Stimulated activated naive CD8-positive, alpha-beta T cell treated with anti-CD3 and anti-CD28 coated beads, Interleukin-15, Interleukin-2, amounts not matched to agents 100 ng/mL and 50 ng/mL, for 24 hours (primary cell): ENCODE results near the gene SUGCT.

ENCODE experiments used
- H3K27ac Mint-ChIP-seq: one replicate; pipeline ENCODE4 v1.8.0; 2021; ENCODE audit warnings: mild to moderate bottlenecking, mixed read lengths
- H3K27me3 Mint-ChIP-seq: one replicate; pipeline ENCODE4 v1.8.0; 2021; ENCODE audit warnings: mixed read lengths
- H3K36me3 Mint-ChIP-seq: one replicate; pipeline ENCODE4 v1.8.0; 2021; ENCODE audit warnings: low read depth, mixed read lengths
- H3K4me1 Mint-ChIP-seq: one replicate; pipeline ENCODE4 v1.8.0; 2021; ENCODE audit warnings: low read depth, mixed read lengths
- H3K4me3 Mint-ChIP-seq: one replicate; pipeline ENCODE4 v1.8.0; 2021; ENCODE audit warnings: mild to moderate bottlenecking, mixed read lengths
- H3K9me3 Mint-ChIP-seq: one replicate; pipeline ENCODE4 v1.8.0; 2021; ENCODE audit warnings: mixed read lengths

SUGCT gene

GRCh38 chr7:40477094-40477493, 342.3 kb downstream of the SUGCT start:
- Mint-ChIP-seq H3K9me3 (no peaks in the 10 kb centered on the region), H3K27me3 (no peaks in the 10 kb centered on the region), H3K27ac (no peak overlapping the region), H3K36me3 (no peaks in the 10 kb centered on the region), H3K4me3 (no peak overlapping the region), H3K4me1 (peaks cover 4% of the 10 kb centered on the region)

DNA sequence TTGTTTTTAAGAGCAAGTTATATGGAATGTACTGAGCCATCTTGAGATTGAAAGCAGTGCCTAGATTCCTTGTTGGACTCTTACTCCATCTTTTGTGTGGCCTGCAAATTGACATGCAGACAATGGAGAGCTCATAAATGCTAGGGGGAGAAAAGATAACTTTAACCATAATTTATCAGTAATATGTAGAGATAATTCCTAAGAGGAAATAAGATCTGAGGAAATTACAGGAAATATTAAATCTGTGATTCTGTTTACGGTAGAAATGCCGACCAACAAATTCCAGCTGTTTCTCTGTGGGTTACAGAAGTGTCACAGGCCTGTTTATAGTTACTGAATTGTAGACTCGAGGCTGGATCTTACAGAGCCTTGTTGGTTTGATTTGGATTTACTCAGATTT, 348.0 kb downstream of the SUGCT start:
- Mint-ChIP-seq H3K27me3 (no peaks in the 10 kb centered on the region), H3K4me3 (no peak overlapping the region), H3K9me3 (no peaks in the 10 kb centered on the region), H3K36me3 (no peaks in the 10 kb centered on the region), H3K4me1 (no peaks in the 10 kb centered on the region), H3K27ac (no peak overlapping the region)

DNA sequence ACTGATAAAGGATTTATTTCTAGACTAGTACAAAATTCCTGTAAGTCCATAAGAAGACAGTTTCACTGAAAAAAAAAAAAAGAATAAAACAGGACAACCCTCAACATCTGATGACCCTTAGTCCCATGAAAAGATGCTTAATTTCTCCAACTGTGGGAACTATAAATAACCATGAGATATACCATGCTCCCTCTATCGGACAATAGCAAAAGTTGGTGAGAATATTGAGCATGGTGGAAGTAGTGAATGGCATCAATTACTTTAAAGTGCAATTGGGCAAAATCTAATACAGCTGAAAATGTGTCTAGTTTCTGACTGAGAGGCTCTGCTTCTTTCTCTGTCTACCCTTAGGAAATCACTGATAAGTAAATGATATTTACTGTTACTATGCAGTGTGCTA, 348.8 kb downstream of the SUGCT start:
- Mint-ChIP-seq H3K36me3 (no peaks in the 10 kb centered on the region), H3K4me3 (no peak overlapping the region), H3K27me3 (no peaks in the 10 kb centered on the region), H3K4me1 (no peaks in the 10 kb centered on the region), H3K9me3 (no peaks in the 10 kb centered on the region), H3K27ac (no peak overlapping the region)

DNA sequence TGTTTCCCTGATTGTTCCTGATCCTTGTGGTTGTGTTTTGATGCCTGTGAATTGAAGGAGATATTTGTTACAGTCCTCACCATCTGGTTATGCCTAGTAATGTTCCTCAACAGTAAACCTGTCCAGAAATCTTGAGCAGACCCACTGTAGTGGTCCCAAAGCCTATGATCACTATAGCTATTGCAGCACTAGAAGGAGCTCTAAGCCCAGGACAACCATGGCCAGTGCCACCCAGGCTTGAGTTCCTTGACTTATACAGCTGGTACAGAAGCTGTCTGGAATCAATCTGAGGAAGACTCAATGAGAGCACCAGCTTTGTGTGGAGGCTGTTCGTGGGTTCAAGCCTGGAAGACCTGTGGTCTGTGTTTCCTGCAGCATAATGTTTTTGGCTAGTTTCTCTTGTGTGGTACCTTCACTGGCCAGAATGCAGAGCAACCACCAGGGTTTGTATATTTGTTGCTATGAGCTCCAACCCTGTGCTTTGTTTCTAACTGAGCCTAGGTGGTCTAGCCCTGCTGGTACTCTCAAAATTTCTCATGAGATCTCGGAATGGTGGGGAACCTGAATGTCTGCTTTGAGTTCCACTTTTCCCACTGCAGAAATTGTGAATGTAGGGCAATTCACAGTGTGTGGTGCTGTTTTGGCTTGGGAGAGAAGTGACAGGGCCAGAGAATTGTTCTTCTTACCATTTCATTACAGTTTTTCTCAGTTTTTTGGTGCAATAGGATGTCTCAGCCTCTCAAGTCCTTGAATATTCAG, 355.2 kb downstream of the SUGCT start:
- no peak overlapping the region for H3K27ac Mint-ChIP-seq
- peaks cover 4% of the 10 kb centered on the region for H3K36me3 Mint-ChIP-seq
- H3K4me1 Mint-ChIP-seq, result no peaks in the 10 kb centered on the region
- peaks cover 3% of the 10 kb centered on the region for H3K9me3 Mint-ChIP-seq
- H3K4me3 Mint-ChIP-seq, result no peak overlapping the region
- no peaks in the 10 kb centered on the region for H3K27me3 Mint-ChIP-seq

GRCh38 chr7:40490603-40490924, 355.8 kb downstream of the SUGCT start:
- Mint-ChIP-seq H3K27me3 (no peaks in the 10 kb centered on the region), H3K27ac (no peak overlapping the region), H3K9me3 (peaks cover 3% of the 10 kb centered on the region), H3K4me1 (no peaks in the 10 kb centered on the region), H3K36me3 (peaks cover 4% of the 10 kb centered on the region), H3K4me3 (no peak overlapping the region)

DNA sequence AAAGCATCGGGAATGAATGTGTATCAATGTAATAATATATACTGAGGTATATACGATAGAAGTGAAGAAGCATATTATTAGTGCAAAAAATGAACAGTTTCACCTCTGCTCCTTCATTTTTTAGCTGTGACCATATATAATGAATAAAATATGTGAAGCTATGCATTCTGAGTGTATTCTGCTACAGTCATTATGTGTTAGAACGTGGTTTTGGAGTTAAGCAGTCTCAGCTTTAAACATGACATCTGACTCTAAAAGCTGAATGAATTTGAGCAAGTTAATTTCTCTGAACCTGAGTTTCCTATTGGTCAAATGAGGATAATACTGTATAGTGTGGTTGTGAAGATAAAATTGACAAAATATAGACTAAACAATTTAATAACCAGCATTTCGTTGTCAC, 358.1 kb downstream of the SUGCT start:
- Mint-ChIP-seq H3K36me3 (peaks cover 4% of the 10 kb centered on the region), H3K9me3 (peaks cover 3% of the 10 kb centered on the region), H3K27ac (no peak overlapping the region), H3K4me1 (no peaks in the 10 kb centered on the region), H3K27me3 (no peaks in the 10 kb centered on the region), H3K4me3 (no peak overlapping the region)

DNA sequence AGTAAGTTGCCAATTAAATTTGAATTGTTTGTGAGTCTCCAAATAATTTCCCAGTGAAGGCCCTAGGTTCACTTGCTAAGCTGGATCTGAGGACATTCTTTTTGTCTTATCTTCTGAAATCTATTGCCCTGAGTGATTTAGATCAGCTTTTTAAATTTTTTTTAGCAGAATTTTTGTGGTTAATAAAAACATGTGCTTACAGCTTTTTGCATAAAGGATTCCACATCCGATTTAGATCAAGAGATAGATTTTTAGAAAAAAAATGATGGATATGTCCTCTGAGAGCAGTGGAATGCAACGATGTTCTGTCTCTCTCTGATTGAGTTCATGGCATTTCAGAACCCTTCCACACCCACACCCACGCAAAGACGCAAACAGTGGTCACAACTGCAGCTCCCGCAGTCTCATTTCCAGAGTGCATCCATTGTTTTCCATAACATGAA, 358.8 kb downstream of the SUGCT start:
- Mint-ChIP-seq H3K36me3 (peaks cover 4% of the 10 kb centered on the region), H3K27me3 (no peaks in the 10 kb centered on the region), H3K4me1 (no peaks in the 10 kb centered on the region), H3K9me3 (peaks cover 3% of the 10 kb centered on the region), H3K4me3 (no peak overlapping the region), H3K27ac (no peak overlapping the region)

GRCh38 chr7:40498924-40499510, 364.2 kb downstream of the SUGCT start:
- Mint-ChIP-seq H3K36me3 (no peaks in the 10 kb centered on the region), H3K9me3 (no peaks in the 10 kb centered on the region), H3K4me3 (no peak overlapping the region), H3K4me1 (no peaks in the 10 kb centered on the region), H3K27me3 (no peaks in the 10 kb centered on the region), H3K27ac (no peak overlapping the region)

DNA sequence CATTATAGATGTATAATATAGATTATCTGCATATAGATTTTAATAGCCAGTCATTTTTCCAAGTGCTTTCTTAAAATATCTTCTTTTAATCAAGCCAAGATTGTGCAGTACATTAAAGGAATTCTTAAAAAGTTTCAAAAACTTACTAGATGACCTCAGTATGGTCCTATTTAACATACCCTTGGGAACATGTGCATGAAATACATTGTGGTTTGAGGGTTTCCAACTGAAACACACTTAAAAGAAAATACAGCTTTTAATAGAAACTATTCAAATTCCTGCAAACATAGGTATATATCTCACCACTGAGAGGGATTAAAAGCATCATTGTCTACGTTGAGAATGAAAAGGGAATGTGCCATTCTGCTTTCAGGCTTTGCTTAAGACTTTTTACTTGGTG, 364.9 kb downstream of the SUGCT start:
- Mint-ChIP-seq H3K4me1 (no peaks in the 10 kb centered on the region), H3K9me3 (no peaks in the 10 kb centered on the region), H3K27me3 (no peaks in the 10 kb centered on the region), H3K4me3 (no peak overlapping the region), H3K36me3 (no peaks in the 10 kb centered on the region), H3K27ac (no peak overlapping the region)

DNA sequence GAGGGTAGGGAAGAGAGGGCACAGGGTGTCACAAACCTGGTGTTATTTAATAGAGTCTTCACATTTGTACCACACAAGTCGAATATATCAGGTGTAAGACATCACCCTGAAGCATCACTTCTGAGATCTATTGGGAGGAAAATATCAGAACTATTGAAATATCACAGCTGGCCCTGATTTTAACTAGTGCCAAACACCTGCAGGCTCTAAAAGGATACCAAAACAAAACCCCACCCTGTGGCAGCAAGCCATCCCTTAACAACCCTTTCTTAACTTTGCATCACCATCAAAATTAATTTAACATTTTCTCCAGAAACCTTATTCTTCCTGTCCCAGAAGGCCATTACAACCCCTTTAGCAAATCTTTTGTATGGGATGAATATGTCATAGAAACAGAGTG, 365.4 kb downstream of the SUGCT start:
- H3K27ac Mint-ChIP-seq, result no peak overlapping the region
- H3K4me1 Mint-ChIP-seq, result no peaks in the 10 kb centered on the region
- H3K4me3 Mint-ChIP-seq, result no peak overlapping the region
- H3K27me3 Mint-ChIP-seq, result no peaks in the 10 kb centered on the region
- no peaks in the 10 kb centered on the region for H3K36me3 Mint-ChIP-seq
- H3K9me3 Mint-ChIP-seq, result no peaks in the 10 kb centered on the region

DNA sequence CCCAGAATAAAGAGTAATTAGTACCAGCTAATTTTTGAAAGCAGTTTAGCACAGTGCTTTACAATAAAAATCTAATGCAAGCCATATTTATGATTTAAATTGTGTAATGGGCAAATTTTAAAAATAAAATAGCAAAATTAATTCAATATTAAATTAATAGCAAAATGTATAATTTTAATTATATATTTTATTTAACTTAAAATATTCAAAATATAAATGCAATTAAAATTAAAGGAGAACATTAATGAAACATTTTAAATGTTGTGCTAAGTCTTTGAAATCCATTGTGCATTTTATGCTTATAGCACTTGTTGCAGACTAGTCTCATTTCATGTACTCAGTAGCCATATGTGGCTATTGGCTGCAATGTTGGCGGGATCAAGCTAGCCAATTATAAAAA, 367.6 kb downstream of the SUGCT start:
- Mint-ChIP-seq H3K36me3 (no peaks in the 10 kb centered on the region), H3K4me3 (no peak overlapping the region), H3K9me3 (peaks cover 7% of the 10 kb centered on the region), H3K4me1 (no peaks in the 10 kb centered on the region), H3K27ac (no peak overlapping the region), H3K27me3 (no peaks in the 10 kb centered on the region)

- Mint-ChIP-seq H3K27ac (no peak overlapping the region), H3K27me3 (no peaks in the 10 kb centered on the region), H3K4me3 (no peak overlapping the region), H3K4me1 (no peaks in the 10 kb centered on the region), H3K9me3 (peaks cover 7% of the 10 kb centered on the region), H3K36me3 (no peaks in the 10 kb centered on the region)
Observed at GRCh38 chr7:40506158-40506557, 371.4 kb downstream of the SUGCT start.

GRCh38 chr7:40507166-40507565, 372.4 kb downstream of the SUGCT start:
- Mint-ChIP-seq H3K36me3 (no peaks in the 10 kb centered on the region), H3K27ac (no peak overlapping the region), H3K27me3 (no peaks in the 10 kb centered on the region), H3K4me1 (no peaks in the 10 kb centered on the region), H3K9me3 (peaks cover 7% of the 10 kb centered on the region), H3K4me3 (no peak overlapping the region)

- no peak overlapping the region for H3K27ac Mint-ChIP-seq
Observed at GRCh38 chr7:40509287-40509996, 374.6 kb downstream of the SUGCT start.

GRCh38 chr7:40516376-40516775, 381.6 kb downstream of the SUGCT start:
- peaks cover 10% of the 10 kb centered on the region for H3K9me3 Mint-ChIP-seq
- no peak overlapping the region for H3K4me3 Mint-ChIP-seq
- H3K4me1 Mint-ChIP-seq, result no peaks in the 10 kb centered on the region
- H3K36me3 Mint-ChIP-seq, result no peaks in the 10 kb centered on the region
- no peaks in the 10 kb centered on the region for H3K27me3 Mint-ChIP-seq
- H3K27ac Mint-ChIP-seq, result no peak overlapping the region

More at GRCh38 chr7:40509287-40509996, 374.6 kb downstream of the SUGCT start:
- Mint-ChIP-seq H3K9me3 (peaks cover 7% of the 10 kb centered on the region), H3K4me3 (no peak overlapping the region), H3K36me3 (no peaks in the 10 kb centered on the region), H3K4me1 (no peaks in the 10 kb centered on the region), H3K27me3 (no peaks in the 10 kb centered on the region)
